GM12874 (cell line): ENCODE measurements around the gene MRI1.

Source experiments
- TF ChIP-seq, protein P1 (sequence below): IDR thresholded peaks from 2 replicates; pipeline ENCODE4 v1.5.1; 2011; ENCODE audit warnings: low read depth, mild to moderate bottlenecking, control low read depth, low read length, moderate library complexity; ENCODE audit not compliant: insufficient read depth

The MRI1 gene

GRCh38 chr19:13761423-13761822 is 2.9 kb upstream of the MRI1 start:
- TF ChIP-seq, protein P1, sequence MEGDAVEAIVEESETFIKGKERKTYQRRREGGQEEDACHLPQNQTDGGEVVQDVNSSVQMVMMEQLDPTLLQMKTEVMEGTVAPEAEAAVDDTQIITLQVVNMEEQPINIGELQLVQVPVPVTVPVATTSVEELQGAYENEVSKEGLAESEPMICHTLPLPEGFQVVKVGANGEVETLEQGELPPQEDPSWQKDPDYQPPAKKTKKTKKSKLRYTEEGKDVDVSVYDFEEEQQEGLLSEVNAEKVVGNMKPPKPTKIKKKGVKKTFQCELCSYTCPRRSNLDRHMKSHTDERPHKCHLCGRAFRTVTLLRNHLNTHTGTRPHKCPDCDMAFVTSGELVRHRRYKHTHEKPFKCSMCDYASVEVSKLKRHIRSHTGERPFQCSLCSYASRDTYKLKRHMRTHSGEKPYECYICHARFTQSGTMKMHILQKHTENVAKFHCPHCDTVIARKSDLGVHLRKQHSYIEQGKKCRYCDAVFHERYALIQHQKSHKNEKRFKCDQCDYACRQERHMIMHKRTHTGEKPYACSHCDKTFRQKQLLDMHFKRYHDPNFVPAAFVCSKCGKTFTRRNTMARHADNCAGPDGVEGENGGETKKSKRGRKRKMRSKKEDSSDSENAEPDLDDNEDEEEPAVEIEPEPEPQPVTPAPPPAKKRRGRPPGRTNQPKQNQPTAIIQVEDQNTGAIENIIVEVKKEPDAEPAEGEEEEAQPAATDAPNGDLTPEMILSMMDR = peak; percentile 10; the same call in 1 of the 2 replicates

DNA sequence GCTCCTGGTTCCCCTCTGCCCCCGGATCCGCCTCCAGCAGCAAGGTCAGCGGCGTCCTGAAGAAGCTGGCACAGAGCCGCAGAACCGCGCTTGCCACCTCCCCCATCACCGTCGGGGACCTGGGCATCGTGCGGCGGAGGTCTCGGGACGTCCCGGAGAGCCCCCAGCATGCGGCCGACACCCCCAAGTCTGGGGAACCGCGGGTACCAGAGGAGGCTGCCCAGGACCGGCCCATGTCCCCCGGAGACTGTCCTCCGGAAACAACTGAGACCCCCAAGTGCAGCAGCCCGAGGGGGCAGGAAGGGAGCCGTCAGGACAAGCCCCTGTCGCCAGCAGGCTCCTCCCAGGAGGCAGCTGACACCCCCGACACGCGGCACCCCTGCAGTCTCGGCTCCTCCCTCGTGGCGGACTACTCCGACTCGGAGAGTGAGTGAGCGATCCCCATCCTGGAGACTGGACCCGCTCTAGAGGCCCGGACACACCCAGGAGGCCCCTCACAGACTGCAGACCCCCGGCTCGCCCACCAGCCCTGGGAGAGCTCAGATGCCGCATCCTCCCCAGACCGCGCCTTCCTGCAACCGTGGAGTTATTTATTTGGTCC is 1.6 kb upstream of the MRI1 start:
- TF ChIP-seq, protein P1 = no peak

DNA sequence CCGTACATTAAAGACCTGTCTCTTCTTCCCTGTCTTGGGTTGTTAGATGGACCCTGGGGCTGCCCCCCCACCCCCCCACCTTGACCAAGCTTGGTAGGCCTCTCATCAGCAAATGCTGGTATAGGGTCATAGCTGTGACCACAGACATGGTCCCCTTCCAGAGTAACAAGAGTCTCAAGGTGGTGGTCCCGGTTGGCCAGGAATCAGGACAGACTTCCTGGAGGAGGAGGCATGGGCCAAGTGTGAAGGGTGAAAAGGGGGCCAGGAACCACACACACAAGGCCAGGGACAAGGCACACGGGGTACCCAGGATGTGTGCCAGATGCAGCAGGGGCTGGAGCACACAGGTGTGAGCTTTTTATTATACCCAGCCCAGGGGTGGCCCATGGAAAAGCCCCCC is 1.1 kb upstream of the MRI1 start:
- TF ChIP-seq, protein P1 = no peak

GRCh38 chr19:13764821-13765394 is 586 bp downstream of the MRI1 start:
- TF ChIP-seq, protein P1 = no peak

DNA sequence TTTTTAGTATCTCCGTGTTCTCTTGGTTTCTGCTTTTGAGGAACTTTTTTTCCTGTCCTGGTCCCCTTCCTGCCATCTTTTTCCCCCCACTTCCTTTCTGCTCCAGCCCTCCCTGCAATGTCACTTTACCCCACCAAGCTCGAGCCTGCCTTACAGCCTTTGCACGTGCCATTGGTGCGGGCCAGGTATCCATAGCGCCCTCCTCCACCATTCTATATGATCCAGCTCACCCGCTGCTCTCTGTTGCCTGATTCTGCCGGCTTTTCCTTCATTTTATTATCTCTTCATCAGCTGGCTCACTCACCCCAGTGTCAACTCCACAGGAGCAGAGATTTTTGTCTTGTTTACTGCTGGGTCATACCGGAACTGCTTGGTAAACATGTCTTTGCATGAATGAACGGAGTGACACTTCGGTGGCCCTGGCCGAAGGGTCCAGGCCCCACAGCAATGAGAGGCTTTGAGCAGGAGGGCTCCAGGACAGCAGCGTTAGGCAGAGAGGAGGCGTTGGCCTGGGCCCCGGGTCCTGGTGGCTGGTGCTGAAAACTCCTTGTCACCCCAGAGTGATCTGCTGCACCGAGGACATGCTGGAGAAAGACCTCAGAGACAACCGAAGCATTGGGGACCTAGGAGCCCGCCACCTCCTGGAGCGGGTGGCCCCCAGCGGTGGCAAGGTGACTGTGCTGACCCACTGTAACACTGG is 1.2 kb downstream of the MRI1 start:
- TF ChIP-seq, protein P1 = no peak

- TF ChIP-seq, protein P1 = no peak
Observed at GRCh38 chr19:13766095-13766481, 1.8 kb downstream of the MRI1 start.

- TF ChIP-seq, protein P1 = no peak
Observed at GRCh38 chr19:13768510-13768909, 4.2 kb downstream of the MRI1 start.
